A673 (cell line): ENCODE measurements around the gene CTSW. TPM values are rescaled to one million over a fixed set of nuclear protein-coding genes. Genes with fewer than 3 reads are reported as not detected.

Experiments
- BruUV-seq: library from RNA; stranded (reverse); fragments of 400-500 nt; replicated peaks from 2 replicates; lab custom pipeline; 2021; lab: Mats Ljungman, UMichigan
- CTCF ChIA-PET: fragments of 300-600 bp; sonication (Branson Sonifier 250); formaldehyde crosslinking; loops from one replicate; lab custom pipeline; 2022; ENCODE audit warnings: antibody characterized with exemption; lab: Charles Lee
- POLR2A ChIA-PET: fragments of 300-600 bp; sonication (Branson Sonifier 250); formaldehyde crosslinking; loops from one replicate; lab custom pipeline; 2022; ENCODE audit warnings: antibody characterized with exemption; ENCODE audit not compliant: low non-redundant PET; lab: Charles Lee
- DNase-seq: peaks from one replicate; pipeline ENCODE4 v3.0.0-alpha.2; 2015; ENCODE audit warnings: low spot score
- H3K27ac ChIP-seq: fragments of 200-600 bp; sonication (generic); 2 replicates; pipeline ENCODE4 v1.5.1; 2016; ENCODE audit warnings: mixed run types, low read depth, mild to moderate bottlenecking, mixed read lengths, antibody characterized with exemption, low read length; ENCODE audit not compliant: poor library complexity, severe bottlenecking
- H3K27me3 ChIP-seq: fragments of 200-600 bp; sonication (generic); replicated peaks from 2 replicates; pipeline ENCODE4 v1.6.1; 2017; ENCODE audit warnings: mixed run types, low read depth, mild to moderate bottlenecking, mixed read lengths, antibody characterized with exemption, low read length; ENCODE audit not compliant: insufficient read depth, poor library complexity
- H3K36me3 ChIP-seq: fragments of 200-600 bp; sonication (generic); 2 replicates; pipeline ENCODE4 v1.6.1; 2016; ENCODE audit warnings: mixed run types, mild to moderate bottlenecking, mixed read lengths, antibody characterized with exemption, low read length; ENCODE audit not compliant: insufficient read depth, poor library complexity, severe bottlenecking
- H3K4me1 ChIP-seq: fragments of 200-600 bp; sonication (generic); 2 replicates; pipeline ENCODE4 v1.6.1; 2017; ENCODE audit warnings: mixed run types, mild to moderate bottlenecking, mixed read lengths, antibody characterized with exemption, low read length; ENCODE audit not compliant: insufficient read depth, poor library complexity, severe bottlenecking
- H3K4me3 ChIP-seq: fragments of 200-600 bp; sonication (generic); 2 replicates; pipeline ENCODE4 v1.5.1; 2016; ENCODE audit warnings: low read depth, mixed run types, mild to moderate bottlenecking, mixed read lengths, low read length; ENCODE audit not compliant: poor library complexity, severe bottlenecking
- H3K9me3 ChIP-seq: fragments of 200-600 bp; sonication (generic); 2 replicates; pipeline ENCODE4 v1.6.1; 2016; ENCODE audit warnings: mixed run types, low read depth, mild to moderate bottlenecking, mixed read lengths, antibody characterized with exemption, low read length; ENCODE audit not compliant: poor library complexity, severe bottlenecking
- CTCF ChIP-seq: fragments of 300-800, 200-600 bp; sonication (generic); conservative IDR thresholded peaks from 2 replicates; pipeline ENCODE4 v1.5.1; 2017; ENCODE audit warnings: low read depth, mild to moderate bottlenecking, antibody characterized with exemption, low read length, moderate library complexity, mixed read lengths
- EZH2 ChIP-seq: fragments of 200-600 bp; sonication (generic); IDR thresholded peaks from 2 replicates; pipeline ENCODE4 v1.6.1; 2017; ENCODE audit warnings: borderline replicate concordance, low read depth, mild to moderate bottlenecking, mixed read lengths, antibody characterized with exemption, low read length; ENCODE audit not compliant: poor library complexity, severe bottlenecking
- intact Hi-C: fragments of 100-400 bp; cut with micrococcal nuclease; formaldehyde crosslinking; loops from one replicate; pipeline ENCODE4 v1.10.0; 2022; ENCODE audit not compliant: unreplicated experiment
- total RNA-seq: library from RNA; stranded (reverse); gene quantifications from 2 replicates; pipeline ENCODE4 v1.2.3, GENCODE V29; 2021

Gene CTSW
- total RNA-seq, 1 experiment from 2014 or later: not detected

- H3K27me3 ChIP-seq: no peaks in the 10 kb centered on the region
- H3K9me3 ChIP-seq: no peaks in the 10 kb centered on the region
- intact Hi-C loops: no loop called here
- H3K4me1 ChIP-seq: no peaks in the 10 kb centered on the region
- BruUV-seq: no TSS peak
- H3K27ac ChIP-seq: no peak overlapping the region
- no peak for DNase-seq
- POLR2A ChIA-PET: no interaction called here
- H3K4me3 ChIP-seq: no peak overlapping the region
- peaks cover 12% of the 10 kb centered on the region for H3K36me3 ChIP-seq
- TF ChIP-seq EZH2 (no peak), CTCF (no peak)
- CTCF ChIA-PET: no interaction called here
Measured at GRCh38 chr11:65925397-65925796, 45.8 kb downstream of the CTSW start.

DNA sequence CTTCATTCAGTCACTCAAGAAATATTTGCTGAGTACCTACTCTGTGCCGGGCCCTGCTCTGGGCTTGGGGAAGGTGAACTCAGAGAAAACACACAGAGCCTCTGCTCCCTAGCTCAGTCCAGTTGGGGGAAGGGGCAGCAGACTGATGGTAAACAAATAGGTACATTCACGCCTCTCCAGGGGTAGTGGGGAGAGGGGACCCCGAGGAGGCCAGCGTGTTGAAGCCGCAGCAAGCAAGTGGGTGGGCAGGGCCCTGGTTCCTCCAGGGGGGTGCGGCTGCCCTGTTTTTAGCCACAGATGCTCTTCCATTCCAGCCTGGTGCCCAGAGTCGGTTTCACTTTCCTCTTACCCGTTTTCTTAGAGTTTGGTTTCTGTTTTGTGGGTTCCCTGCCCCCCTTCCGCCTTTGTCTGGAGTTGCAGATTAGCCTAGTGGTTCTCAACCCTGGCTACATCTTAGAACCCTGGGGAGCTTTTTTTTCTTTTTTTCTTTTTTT lies 48.3 kb downstream of the CTSW start:
- no peak for DNase-seq
- CTCF ChIA-PET: no interaction called here
- Histone ChIP-seq H3K4me1 (no peaks in the 10 kb centered on the region), H3K4me3 (no peak overlapping the region), H3K27me3 (no peaks in the 10 kb centered on the region), H3K27ac (no peak overlapping the region), H3K9me3 (no peaks in the 10 kb centered on the region), H3K36me3 (peaks cover under 1% of the 10 kb centered on the region)
- intact Hi-C loops: no loop called here
- no TSS peak for BruUV-seq
- no peak for TF ChIP-seq CTCF
- TF ChIP-seq EZH2: no peak
- POLR2A ChIA-PET: no interaction called here

- no peaks in the 10 kb centered on the region for H3K4me1 ChIP-seq
- no TSS peak for BruUV-seq
- no peak for DNase-seq
- no peak overlapping the region for H3K4me3 ChIP-seq
- intact Hi-C loops: no loop called here
- TF ChIP-seq EZH2 (no peak), CTCF (no peak)
- H3K27me3 ChIP-seq: no peaks in the 10 kb centered on the region
- ChIA-PET CTCF (no interaction called here), POLR2A (no interaction called here)
- no peaks in the 10 kb centered on the region for H3K9me3 ChIP-seq
- H3K36me3 ChIP-seq: no peaks in the 10 kb centered on the region
- H3K27ac ChIP-seq: no peak overlapping the region
Measured at GRCh38 chr11:65928667-65929066, 49.0 kb downstream of the CTSW start.
